Transverse colon (tissue), 4 donors: ENCODE data around the gene RBM17.

ENCODE experiments used
- EP300 ChIP-seq: sonication (generic); formaldehyde crosslinking; IDR thresholded peaks from one replicate; pipeline ENCODE4 v1.6.1; 2017; ENCODE audit warnings: antibody characterized with exemption, low read depth
- POLR2A ChIP-seq: fragments of 450-650 bp; IDR thresholded peaks from one replicate; pipeline ENCODE4 v1.6.1; 2016; ENCODE audit warnings: antibody characterized with exemption, mild to moderate bottlenecking, moderate library complexity
- POLR2AphosphoS5 ChIP-seq, 3 donors: sonication (generic); formaldehyde crosslinking; IDR thresholded peaks; one replicate each; pipeline ENCODE4 v1.6.1; 2016; ENCODE audit warnings: antibody characterized with exemption in 3 of 3
- TF ChIP-seq, protein P1 (sequence below), 5 experiments: fragments of 200-600 bp in 3 of 5; fragments of 450-650 bp in 2 of 5; sonication (generic) in 3 of 5; IDR thresholded peaks; 1 replicate in 2 of 5; 2 replicates in 3 of 5; pipeline ENCODE4 v1.5.1; 2016 to 2017; ENCODE audit warnings: antibody characterized with exemption in 5 of 5, inconsistent platforms in 3 of 5, mild to moderate bottlenecking in 2 of 5, moderate library complexity in 1 of 5

DNA sequence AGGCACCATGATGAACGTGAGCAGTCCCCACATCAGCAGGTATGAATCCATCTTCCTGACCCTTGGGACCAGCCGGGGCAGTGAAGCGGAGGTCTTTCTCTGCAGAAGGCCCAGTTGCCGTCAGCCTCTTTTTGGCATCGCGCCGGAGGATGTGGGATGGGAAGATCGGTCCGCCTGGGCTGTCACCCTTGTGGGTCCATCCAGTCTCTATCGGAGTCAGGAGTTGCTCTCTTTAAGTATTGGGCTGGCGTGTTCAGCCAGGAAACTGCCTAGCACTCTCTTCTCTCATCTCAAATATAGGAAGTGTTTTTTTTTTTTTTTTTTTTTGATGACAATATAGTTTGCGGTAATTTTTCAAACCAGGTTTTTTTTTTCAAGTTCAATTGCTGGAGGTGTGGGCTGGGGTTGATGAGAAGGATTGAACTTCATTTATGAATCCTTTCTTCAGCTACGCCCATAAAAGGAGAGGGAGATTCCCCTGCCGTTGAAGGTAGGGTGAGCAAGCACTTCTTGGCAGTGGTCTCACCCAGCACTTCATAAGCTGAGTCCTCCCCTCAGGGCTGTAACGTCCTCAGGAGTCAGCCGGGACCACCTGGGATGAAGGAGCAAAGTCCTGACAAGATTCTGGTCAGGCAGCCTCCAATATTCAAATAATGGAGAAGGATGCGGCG, 26.6 kb upstream of the RBM17 start, which contains the start of gene IL2RA:
- TF ChIP-seq, protein P1, sequence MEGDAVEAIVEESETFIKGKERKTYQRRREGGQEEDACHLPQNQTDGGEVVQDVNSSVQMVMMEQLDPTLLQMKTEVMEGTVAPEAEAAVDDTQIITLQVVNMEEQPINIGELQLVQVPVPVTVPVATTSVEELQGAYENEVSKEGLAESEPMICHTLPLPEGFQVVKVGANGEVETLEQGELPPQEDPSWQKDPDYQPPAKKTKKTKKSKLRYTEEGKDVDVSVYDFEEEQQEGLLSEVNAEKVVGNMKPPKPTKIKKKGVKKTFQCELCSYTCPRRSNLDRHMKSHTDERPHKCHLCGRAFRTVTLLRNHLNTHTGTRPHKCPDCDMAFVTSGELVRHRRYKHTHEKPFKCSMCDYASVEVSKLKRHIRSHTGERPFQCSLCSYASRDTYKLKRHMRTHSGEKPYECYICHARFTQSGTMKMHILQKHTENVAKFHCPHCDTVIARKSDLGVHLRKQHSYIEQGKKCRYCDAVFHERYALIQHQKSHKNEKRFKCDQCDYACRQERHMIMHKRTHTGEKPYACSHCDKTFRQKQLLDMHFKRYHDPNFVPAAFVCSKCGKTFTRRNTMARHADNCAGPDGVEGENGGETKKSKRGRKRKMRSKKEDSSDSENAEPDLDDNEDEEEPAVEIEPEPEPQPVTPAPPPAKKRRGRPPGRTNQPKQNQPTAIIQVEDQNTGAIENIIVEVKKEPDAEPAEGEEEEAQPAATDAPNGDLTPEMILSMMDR (IDR thresholded peaks at IDR 0.05) = no peak
- TF ChIP-seq POLR2A (peak; percentile 56), EP300 (no peak), POLR2AphosphoS5 (IDR thresholded peaks at IDR 0.05) (peak in 1 of 3 donors; percentile 41)
